ENCODE data around the gene BICRA.

Gene BICRA

GRCh38 chr19:47607564-47608073 lies 1.3 kb upstream of the BICRA start:
- no peaks in the 10 kb centered on the region for H3K27me3 ChIP-seq (ENCODE audit: low read length)
- H3K36me3 ChIP-seq (ENCODE audit: low read length) = no peaks in the 10 kb centered on the region
- H3K4me2 ChIP-seq (ENCODE audit: low read depth, low read length, poor library complexity, severe bottlenecking) = peak overlapping the region; percentile 62
- 0 out of 2 replicates have a peak, but pooled peaks cover 6% of the 10 kb centered on the region for H3F3A ChIP-seq (ENCODE audit: insufficient read depth)
- H3K9ac ChIP-seq (ENCODE audit: low read length) = peak overlapping the region; percentile 100
- H4K20me1 ChIP-seq (ENCODE audit: low read depth, low read length) = no peaks in the 10 kb centered on the region
- peak overlapping the region; percentile 78; the same call in 1 of the 2 replicates for H3K27ac ChIP-seq (ENCODE audit: low read depth, low read length)
- peak overlapping the region; percentile 97 for H2AFZ ChIP-seq (ENCODE audit: low read depth, low read length, severe bottlenecking)
- peaks cover 26% of the 10 kb centered on the region for H3K79me2 ChIP-seq (ENCODE audit: insufficient read depth, low read length)
- H3K4me3 ChIP-seq (ENCODE audit: insufficient read depth, low read length, poor library complexity, severe bottlenecking) = peak overlapping the region; percentile 100
- no peaks in the 10 kb centered on the region for H3K9me2 ChIP-seq (replicated peaks; ENCODE audit: insufficient read depth, low read length)
- TF ChIP-seq EZH2phosphoT487 (conservative IDR thresholded peaks at IDR 0.05; ENCODE audit: low read length) (no peak), CTCF (IDR thresholded peaks at IDR 0.05; ENCODE audit: insufficient read depth, low read length, poor library complexity, severe bottlenecking) (no peak)
- no peaks in the 10 kb centered on the region for H3K9me3 ChIP-seq (ENCODE audit: insufficient read depth, low read length)

GRCh38 chr19:47608074-47608918 lies 638 bp upstream of the BICRA start:
- Histone ChIP-seq H3K9me3 (ENCODE audit: insufficient read depth, low read length) (no peaks in the 10 kb centered on the region), H3K9ac (ENCODE audit: low read length) (peak overlapping the region; percentile 100), H2AFZ (ENCODE audit: low read depth, low read length, severe bottlenecking) (peak overlapping the region; percentile 97), H3K79me2 (ENCODE audit: insufficient read depth, low read length) (peaks cover 26% of the 10 kb centered on the region), H3K4me3 (ENCODE audit: insufficient read depth, low read length, poor library complexity, severe bottlenecking) (peak overlapping the region; percentile 100), H3K9me2 (replicated peaks; ENCODE audit: insufficient read depth, low read length) (no peaks in the 10 kb centered on the region), H3K27me3 (ENCODE audit: low read length) (no peaks in the 10 kb centered on the region), H3K4me2 (ENCODE audit: low read depth, low read length, poor library complexity, severe bottlenecking) (peak overlapping the region; percentile 62), H4K20me1 (ENCODE audit: low read depth, low read length) (no peaks in the 10 kb centered on the region), H3K36me3 (ENCODE audit: low read length) (no peaks in the 10 kb centered on the region), H3K27ac (ENCODE audit: low read depth, low read length) (peak overlapping the region; percentile 78), H3F3A (ENCODE audit: insufficient read depth) (0 out of 2 replicates have a peak, but pooled peaks cover 6% of the 10 kb centered on the region)
- TF ChIP-seq EZH2phosphoT487 (conservative IDR thresholded peaks at IDR 0.05; ENCODE audit: low read length) = no peak
- TF ChIP-seq CTCF (IDR thresholded peaks at IDR 0.05; ENCODE audit: insufficient read depth, low read length, poor library complexity, severe bottlenecking) = no peak

GRCh38 chr19:47609906-47610894 lies 1.3 kb downstream of the BICRA start:
- Histone ChIP-seq H3F3A (ENCODE audit: insufficient read depth) (no peaks in the 10 kb centered on the region), H3K79me2 (ENCODE audit: insufficient read depth, low read length) (peaks cover 38% of the 10 kb centered on the region), H3K36me3 (ENCODE audit: low read length) (no peaks in the 10 kb centered on the region), H2AFZ (ENCODE audit: low read depth, low read length, severe bottlenecking) (no peak overlapping the region), H3K9me2 (replicated peaks; ENCODE audit: insufficient read depth, low read length) (no peaks in the 10 kb centered on the region), H3K9ac (ENCODE audit: low read length) (peak overlapping the region; percentile 82), H3K27ac (ENCODE audit: low read depth, low read length) (no peak overlapping the region), H4K20me1 (ENCODE audit: low read depth, low read length) (no peaks in the 10 kb centered on the region), H3K9me3 (ENCODE audit: insufficient read depth, low read length) (no peaks in the 10 kb centered on the region), H3K4me3 (ENCODE audit: insufficient read depth, low read length, poor library complexity, severe bottlenecking) (peak overlapping the region; percentile 90), H3K27me3 (ENCODE audit: low read length) (no peaks in the 10 kb centered on the region), H3K4me2 (ENCODE audit: low read depth, low read length, poor library complexity, severe bottlenecking) (peak overlapping the region; percentile 86)
- TF ChIP-seq CTCF (IDR thresholded peaks at IDR 0.05; ENCODE audit: insufficient read depth, low read length, poor library complexity, severe bottlenecking) = no peak
- TF ChIP-seq EZH2phosphoT487 (conservative IDR thresholded peaks at IDR 0.05; ENCODE audit: low read length) = no peak
